ENCODE results near the gene C1orf216.
"Not testable (repeated sequence)": the region's sequence is repeated elsewhere in the genome, so short reads cannot be mapped to it uniquely, and the experiment has no call there.

The C1orf216 gene

DNA sequence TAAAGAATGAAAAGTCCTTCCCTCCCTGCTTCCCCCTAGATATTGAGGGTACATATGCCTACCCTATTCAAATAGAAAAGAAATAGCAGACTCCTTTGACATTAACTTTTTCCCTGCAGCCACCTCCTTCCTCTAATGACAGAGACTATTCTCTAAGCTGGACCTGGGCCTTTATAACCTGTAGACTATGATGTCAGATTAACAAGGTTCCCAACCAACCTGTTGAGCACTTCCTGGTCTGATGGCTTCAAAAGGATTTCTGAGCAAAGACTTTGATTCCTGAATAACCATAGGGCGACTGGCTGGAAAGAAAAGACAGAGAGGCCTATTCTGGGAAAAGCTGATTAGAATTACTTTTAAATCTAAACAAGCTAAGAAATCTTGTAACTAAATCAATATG is 18.4 kb upstream of the C1orf216 start:
- Histone ChIP-seq H3K27ac (no peak overlapping the region), H3K27me3 (no peaks in the 10 kb centered on the region), H3K4me1 (peaks cover 0 to 11% (median 7%) of the 10 kb centered on the region in 10 experiments; a peak in 8 of 20 replicates), H3K36me3 (peaks cover 12 to 100% (median 95%) of the 10 kb centered on the region in 11 experiments), H4K20me1 (no peaks in the 10 kb centered on the region), H3K4me3 (no peak overlapping the region), H3K9ac (no peak overlapping the region), H3K9me3 (replicated peaks in 1 of 11) (no peaks in the 10 kb centered on the region), H3K4me2 (no peak overlapping the region)
- TF ChIP-seq Cebpa-rat (IDR thresholded peaks at IDR 0.05) = no peak

DNA sequence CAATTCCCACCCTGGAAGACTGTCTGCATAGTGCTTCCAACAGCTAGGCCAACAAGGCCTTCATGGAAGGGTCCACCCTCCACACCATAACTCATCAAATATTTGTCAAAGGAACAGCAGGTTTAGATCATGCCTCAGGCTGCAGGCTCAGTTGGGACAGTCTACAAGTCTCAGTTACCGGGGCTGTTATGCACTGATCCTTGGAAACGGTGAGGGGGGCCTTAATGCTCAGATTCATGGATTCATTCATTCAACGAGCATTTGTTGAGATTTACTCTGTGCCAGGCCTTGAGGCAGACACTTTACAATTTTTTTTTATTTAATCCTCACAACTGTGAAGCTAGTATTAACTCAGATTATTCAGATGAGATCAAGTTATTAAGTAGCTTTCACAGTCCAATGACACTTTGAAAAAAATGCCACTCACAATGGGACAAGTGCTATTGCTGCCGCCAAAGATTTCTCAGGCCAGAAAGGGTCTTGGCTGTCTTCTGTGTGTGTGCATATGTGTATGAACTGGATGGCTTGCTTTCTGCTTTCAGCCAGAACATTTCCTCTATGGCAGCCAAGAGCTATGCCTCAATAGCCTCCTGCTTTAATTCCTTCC is 8.9 kb upstream of the C1orf216 start:
- H3K4me2 ChIP-seq = peak overlapping the region in 2 of 11 experiments; percentile 2 to 6; a peak in 2 of 22 replicates
- no peaks in the 10 kb centered on the region for H3K9me3 ChIP-seq (replicated peaks in 1 of 11)
- no peak overlapping the region for H3K9ac ChIP-seq
- H3K27ac ChIP-seq = no peak overlapping the region
- H4K20me1 ChIP-seq = no peaks in the 10 kb centered on the region; a peak in 3 of 22 replicates
- H3K36me3 ChIP-seq = peaks cover 0 to 64% (median 31%) of the 10 kb centered on the region in 11 experiments; a peak in 16 of 22 replicates
- H3K4me1 ChIP-seq = peaks cover 0 to 15% (median 5%) of the 10 kb centered on the region in 10 experiments; a peak in 9 of 20 replicates
- no peak for TF ChIP-seq Cebpa-rat (IDR thresholded peaks at IDR 0.05)
- H3K27me3 ChIP-seq = no peaks in the 10 kb centered on the region
- no peak overlapping the region for H3K4me3 ChIP-seq

DNA sequence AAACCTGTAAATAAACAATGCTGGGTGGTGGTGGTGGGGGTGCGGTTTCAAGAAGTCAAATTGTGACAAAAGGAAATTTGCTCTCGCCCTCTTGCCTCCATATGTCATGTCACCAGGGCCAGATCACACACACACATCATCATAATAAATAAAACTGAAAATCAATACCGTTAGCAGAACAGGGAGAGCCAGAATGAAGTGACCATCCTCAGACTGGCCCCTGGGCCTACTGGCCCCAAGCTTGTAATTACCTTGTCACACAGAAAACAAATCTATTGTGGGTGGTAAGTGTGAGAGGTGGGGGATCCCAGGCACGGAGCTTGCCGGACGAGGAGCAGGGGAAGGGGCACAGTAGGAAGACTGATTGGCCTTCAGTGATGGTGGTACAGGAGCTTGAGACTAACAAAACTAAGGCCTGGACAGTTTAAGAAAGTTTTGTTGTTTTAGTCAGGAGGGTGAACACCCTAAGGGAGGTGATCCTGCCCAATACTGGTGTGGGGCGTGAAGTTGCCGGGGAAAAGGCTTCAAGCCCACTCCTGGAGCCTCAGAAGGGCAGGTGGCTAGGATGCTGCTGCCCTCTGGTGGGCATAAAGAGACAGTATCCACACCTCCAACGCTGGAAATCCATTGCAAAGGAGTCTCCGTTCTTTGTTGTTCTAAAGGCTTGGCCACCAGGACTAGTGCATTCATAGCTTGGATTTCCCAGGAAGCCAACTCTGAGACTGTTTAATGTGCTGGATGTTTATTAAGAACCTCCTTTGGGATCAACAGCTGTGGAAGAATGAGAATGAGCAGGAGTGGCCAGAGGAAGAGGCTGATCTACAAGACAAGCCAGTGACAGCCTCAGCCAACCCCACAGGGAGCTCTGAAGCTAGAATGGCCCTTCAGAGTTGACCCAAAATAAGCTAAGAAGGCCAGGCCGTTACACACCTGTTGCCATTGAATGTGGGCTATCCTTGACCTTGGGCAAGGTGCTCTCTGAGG is 8.1 kb upstream of the C1orf216 start:
- H3K36me3 ChIP-seq = peaks cover 0 to 56% (median 24%) of the 10 kb centered on the region in 11 experiments; a peak in 14 of 22 replicates
- no peak overlapping the region for H3K4me2 ChIP-seq
- peaks cover 0 to 15% (median 5%) of the 10 kb centered on the region in 10 experiments; a peak in 9 of 20 replicates for H3K4me1 ChIP-seq
- no peaks in the 10 kb centered on the region; a peak in 3 of 22 replicates for H4K20me1 ChIP-seq
- no peak overlapping the region for H3K9ac ChIP-seq
- H3K9me3 ChIP-seq (replicated peaks in 1 of 11) = no peaks in the 10 kb centered on the region
- TF ChIP-seq Cebpa-rat (IDR thresholded peaks at IDR 0.05) = no peak
- H3K4me3 ChIP-seq = no peak overlapping the region
- H3K27me3 ChIP-seq = no peaks in the 10 kb centered on the region
- H3K27ac ChIP-seq = no peak overlapping the region

DNA sequence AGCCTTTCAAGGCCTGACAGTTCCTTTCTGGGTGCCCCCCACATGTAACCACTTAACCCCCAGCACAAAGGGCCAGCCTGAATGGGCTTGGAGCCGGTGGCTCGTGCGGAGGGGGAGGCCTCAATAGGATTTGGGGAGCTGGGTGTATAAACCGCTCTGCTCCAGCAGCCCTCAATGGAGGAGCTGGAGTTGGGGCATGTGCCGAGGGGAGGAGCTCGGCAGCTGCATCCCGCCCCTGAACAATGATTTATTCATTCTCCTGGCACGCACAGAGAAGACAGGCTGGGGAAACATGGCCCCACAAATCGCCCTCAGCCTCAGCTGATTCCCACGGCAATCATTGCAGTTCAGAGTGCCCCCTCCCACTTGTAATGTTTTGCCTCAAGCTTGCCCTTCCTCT is 6.9 kb upstream of the C1orf216 start:
- Histone ChIP-seq H3K27me3 (no peaks in the 10 kb centered on the region), H3K9ac (no peak overlapping the region), H3K9me3 (replicated peaks in 1 of 11) (no peaks in the 10 kb centered on the region), H3K27ac (no peak overlapping the region), H3K4me1 (peaks cover 0 to 15% (median 5%) of the 10 kb centered on the region in 10 experiments; a peak in 9 of 20 replicates), H3K4me2 (no peak overlapping the region), H3K4me3 (no peak overlapping the region), H3K36me3 (peaks cover 0 to 44% (median 16%) of the 10 kb centered on the region in 11 experiments; a peak in 13 of 22 replicates), H4K20me1 (no peaks in the 10 kb centered on the region; a peak in 2 of 22 replicates)
- no peak for TF ChIP-seq Cebpa-rat (IDR thresholded peaks at IDR 0.05)

DNA sequence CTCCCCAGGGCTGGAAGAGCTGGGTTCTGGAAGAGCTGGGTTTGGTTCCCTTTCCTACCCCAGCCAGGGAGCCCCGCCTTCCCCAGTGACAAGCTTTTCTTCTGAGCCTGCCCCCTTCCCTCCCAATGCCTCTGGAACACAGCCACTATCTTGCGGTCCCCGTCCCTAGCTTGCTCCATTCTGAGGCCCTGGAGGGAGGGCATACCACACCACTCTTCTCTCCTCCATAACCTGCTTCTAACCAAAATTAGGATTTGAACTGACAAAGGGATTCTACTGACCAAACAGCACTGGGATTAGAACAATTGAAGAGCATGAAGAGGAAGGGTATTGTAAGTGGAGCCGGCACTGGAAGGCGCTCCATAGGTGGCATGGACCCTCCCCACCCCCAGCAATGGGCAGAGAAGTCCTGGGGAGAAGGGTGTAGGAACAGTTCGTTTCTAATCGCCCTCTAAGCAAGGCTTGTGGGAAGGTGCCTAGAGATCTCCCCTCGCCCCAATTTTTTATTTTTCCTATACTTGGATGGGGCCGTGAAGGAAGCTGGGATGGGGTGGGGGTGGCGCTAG is 690 bp downstream of the C1orf216 start:
- H3K27ac ChIP-seq = peak overlapping the region; percentile 70 to 92 (median 87); a peak in 21 of 22 replicates
- H3K9me3 ChIP-seq (replicated peaks in 1 of 11) = no peaks in the 10 kb centered on the region
- peaks cover 4 to 49% (median 43%) of the 10 kb centered on the region in 11 experiments; a peak in 19 of 22 replicates for H4K20me1 ChIP-seq
- peaks cover 39 to 51% (median 46%) of the 10 kb centered on the region in 10 experiments for H3K4me1 ChIP-seq
- peak overlapping the region; percentile 82 to 92 (median 87) for H3K9ac ChIP-seq
- no peak for TF ChIP-seq Cebpa-rat (IDR thresholded peaks at IDR 0.05)
- no peaks in the 10 kb centered on the region for H3K27me3 ChIP-seq
- H3K4me2 ChIP-seq = peak overlapping the region; percentile 85 to 99 (median 94)
- peak overlapping the region; percentile 66 to 87 (median 81) for H3K4me3 ChIP-seq
- peaks cover 15 to 35% (median 31%) of the 10 kb centered on the region in 11 experiments; a peak in 21 of 22 replicates for H3K36me3 ChIP-seq

DNA sequence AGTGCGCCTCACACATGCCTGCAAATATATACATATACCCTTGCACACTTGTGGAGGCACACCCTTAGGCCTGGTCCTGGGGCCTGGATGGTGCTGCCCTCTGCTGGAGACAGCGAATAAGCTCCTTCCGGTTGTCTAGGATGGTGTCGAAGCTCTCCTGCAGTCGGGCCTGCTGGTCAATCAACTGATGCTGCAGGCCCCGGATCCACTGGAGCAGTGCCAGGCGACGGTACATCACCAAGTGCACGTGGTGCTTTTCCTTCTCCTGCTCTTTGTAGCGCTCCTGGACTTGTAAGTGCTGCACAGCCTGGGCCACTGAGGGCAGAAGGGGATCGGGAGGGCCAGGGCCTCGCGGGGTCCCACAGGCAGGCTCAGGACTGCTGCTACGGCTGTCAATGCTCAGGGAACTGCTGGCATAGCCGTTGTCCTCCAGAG is 3.1 kb downstream of the C1orf216 start:
- H4K20me1 ChIP-seq = peaks cover 4 to 65% (median 47%) of the 10 kb centered on the region in 11 experiments; a peak in 19 of 22 replicates
- H3K36me3 ChIP-seq = peaks cover 21 to 46% (median 32%) of the 10 kb centered on the region in 11 experiments; a peak in 21 of 22 replicates
- H3K9ac ChIP-seq = peak overlapping the region in 4 of 11 experiments; percentile 4 to 33 (median 22); a peak in 1 of 22 replicates
- H3K27ac ChIP-seq = no peak overlapping the region
- H3K27me3 ChIP-seq = no peaks in the 10 kb centered on the region
- peak overlapping the region in 1 of 10 experiments; percentile 21; a peak in 1 of 20 replicates for H3K4me3 ChIP-seq
- TF ChIP-seq Cebpa-rat (IDR thresholded peaks at IDR 0.05) = no peak
- peak overlapping the region; percentile 85 to 99 (median 94) for H3K4me2 ChIP-seq
- H3K4me1 ChIP-seq = peaks cover 39 to 51% (median 46%) of the 10 kb centered on the region in 10 experiments
- no peaks in the 10 kb centered on the region for H3K9me3 ChIP-seq (replicated peaks in 1 of 11)

DNA sequence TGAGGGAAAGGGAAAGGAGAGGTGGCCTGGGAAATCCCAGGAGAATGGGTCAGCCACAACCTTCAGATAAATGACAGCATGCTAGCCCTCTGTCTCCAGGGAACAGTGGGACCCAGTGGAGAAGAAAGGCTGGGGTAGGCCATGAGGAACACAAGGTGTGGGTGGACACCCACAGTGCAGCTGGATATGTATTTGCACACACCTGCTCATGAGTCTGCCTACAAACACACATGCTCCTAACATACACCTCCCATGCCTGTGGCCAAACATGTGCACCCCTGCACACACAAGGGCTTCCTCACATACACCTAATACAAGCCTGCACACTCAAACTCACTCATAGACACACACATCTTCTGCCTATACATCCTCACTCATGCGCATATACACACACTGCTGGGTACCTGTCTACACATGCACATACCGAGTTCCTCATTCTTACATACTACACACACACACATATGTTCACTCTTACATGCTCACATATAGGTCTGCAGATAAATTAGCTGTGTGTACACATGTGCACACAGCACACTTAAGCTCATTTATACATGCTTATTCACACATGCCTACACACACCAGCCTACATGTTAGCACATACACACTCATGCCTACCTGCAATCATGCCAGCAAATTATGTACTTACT is 3.6 kb downstream of the C1orf216 start:
- peaks cover 39 to 51% (median 46%) of the 10 kb centered on the region in 10 experiments for H3K4me1 ChIP-seq
- peaks cover 21 to 50% (median 32%) of the 10 kb centered on the region in 11 experiments; a peak in 21 of 22 replicates for H3K36me3 ChIP-seq
- peaks cover 4 to 70% (median 47%) of the 10 kb centered on the region in 11 experiments; a peak in 19 of 22 replicates for H4K20me1 ChIP-seq
- no peak overlapping the region; a peak in 1 of 20 replicates for H3K4me3 ChIP-seq
- H3K27ac ChIP-seq = no peak overlapping the region
- H3K27me3 ChIP-seq = no peaks in the 10 kb centered on the region
- peak overlapping the region; percentile 30 to 99 (median 94) for H3K4me2 ChIP-seq
- no peaks in the 10 kb centered on the region for H3K9me3 ChIP-seq (replicated peaks in 1 of 11)
- H3K9ac ChIP-seq = peak overlapping the region in 1 of 11 experiments; percentile 15; a peak in 1 of 22 replicates
- TF ChIP-seq Cebpa-rat (IDR thresholded peaks at IDR 0.05) = no peak

DNA sequence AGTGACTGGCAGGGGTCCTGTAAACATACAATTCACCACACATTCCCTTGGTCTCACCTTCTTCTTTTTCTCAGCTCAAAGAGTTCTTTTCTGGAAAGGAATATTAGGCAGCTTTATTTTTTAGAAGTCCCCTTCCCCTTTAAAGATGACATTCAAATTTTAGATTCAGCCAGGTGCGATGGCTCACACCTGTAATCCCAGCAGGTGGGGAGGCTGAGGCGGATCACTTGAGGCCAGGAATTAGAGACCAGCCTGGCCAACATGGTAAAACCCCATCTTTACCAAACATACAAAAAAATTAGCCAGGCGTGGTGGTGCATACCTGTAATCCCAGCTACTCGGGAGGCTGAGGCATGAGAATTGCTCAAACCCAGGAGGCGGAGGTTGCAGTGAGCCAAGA is 7.6 kb downstream of the C1orf216 start:
- H3K9ac ChIP-seq; H3K4me2 ChIP-seq; H3K4me3 ChIP-seq; H3K27ac ChIP-seq; H3K9me3 ChIP-seq (replicated peaks in 1 of 11): not testable (repeated sequence)
- peaks cover 21 to 50% (median 31%) of the 10 kb centered on the region in 11 experiments; a peak in 21 of 22 replicates for H3K36me3 ChIP-seq
- H4K20me1 ChIP-seq = peaks cover 4 to 71% (median 32%) of the 10 kb centered on the region in 11 experiments; a peak in 19 of 22 replicates
- H3K4me1 ChIP-seq = peaks cover 23 to 42% (median 34%) of the 10 kb centered on the region in 10 experiments
- peaks cover 12 to 31% (median 22%) of the 10 kb centered on the region in 11 experiments; a peak in 19 of 22 replicates for H3K27me3 ChIP-seq

All from BLaER1 treated with 17β-estradiol and CSF1 and Interleukin-3, amounts not matched to agents 10 nM and 100 nM (cell line).